Esophagus (tissue), 2 donors: ENCODE measurements around the gene TPGS2. TPM values are rescaled to one million over a fixed set of nuclear protein-coding genes. Genes with fewer than 3 reads are reported as not detected.
"Not testable (repeated sequence)": the region's sequence is repeated elsewhere in the genome, so short reads cannot be mapped to it uniquely, and the experiment has no call there.

ENCODE experiments used
- H3K27ac ChIP-seq, 2 donors: one replicate each; pipeline ENCODE4 v1.5.1; 2013; ENCODE audit warnings: low read depth in 2 of 2, mild to moderate bottlenecking in 2 of 2, inconsistent platforms in 1 of 2, low read length in 1 of 2, moderate library complexity in 1 of 2
- H3K27me3 ChIP-seq, 2 donors: one replicate each; pipeline ENCODE4 v1.6.1; 2013; ENCODE audit warnings: low read length in 2 of 2, control low read depth in 1 of 2, mild to moderate bottlenecking in 1 of 2; ENCODE audit not compliant: insufficient read depth in 2 of 2, control insufficient read depth in 1 of 2
- H3K36me3 ChIP-seq, 2 donors: one replicate each; pipeline ENCODE4 v1.6.1; 2013; ENCODE audit warnings: low read length in 1 of 2; ENCODE audit not compliant: control insufficient read depth in 2 of 2, insufficient read depth in 2 of 2
- H3K4me1 ChIP-seq, 2 donors: one replicate each; pipeline ENCODE4 v1.6.1; 2013; ENCODE audit warnings: low read length in 1 of 2; ENCODE audit not compliant: control insufficient read depth in 2 of 2, insufficient read depth in 2 of 2
- H3K4me3 ChIP-seq, 2 donors: one replicate each; pipeline ENCODE4 v1.5.1; 2013; ENCODE audit warnings: low read length in 2 of 2, mild to moderate bottlenecking in 2 of 2, low read depth in 1 of 2, moderate library complexity in 1 of 2
- H3K9me3 ChIP-seq, 2 donors: one replicate each; pipeline ENCODE4 v1.6.1; 2013; ENCODE audit warnings: mild to moderate bottlenecking in 2 of 2, low read depth in 1 of 2, low read length in 1 of 2, moderate library complexity in 1 of 2; ENCODE audit not compliant: control insufficient read depth in 2 of 2, insufficient read depth in 1 of 2
- WGBS, 2 donors: extraction: QIAGEN DNeasy Blood & Tissue Kit; methylation state at CpG; one replicate each; pipeline ENCODE4 v1.1.7; 2013; 5-methylcytosine and 5-hydroxymethylcytosine counted together
- polyA plus RNA-seq, 2 donors: library from polyadenylated mRNA; stranded (reverse); fragments of 200-250 nt; gene quantifications; one replicate each; pipeline ENCODE4 v1.2.3, GENCODE V29; 2013
- donor health status: healthy with polysubstance abuse.
- donor health status: Bipolar disorder and iron deficiency.

Gene TPGS2
- polyA plus RNA-seq, 2 donors = 27.6 to 62.6 TPM

DNA sequence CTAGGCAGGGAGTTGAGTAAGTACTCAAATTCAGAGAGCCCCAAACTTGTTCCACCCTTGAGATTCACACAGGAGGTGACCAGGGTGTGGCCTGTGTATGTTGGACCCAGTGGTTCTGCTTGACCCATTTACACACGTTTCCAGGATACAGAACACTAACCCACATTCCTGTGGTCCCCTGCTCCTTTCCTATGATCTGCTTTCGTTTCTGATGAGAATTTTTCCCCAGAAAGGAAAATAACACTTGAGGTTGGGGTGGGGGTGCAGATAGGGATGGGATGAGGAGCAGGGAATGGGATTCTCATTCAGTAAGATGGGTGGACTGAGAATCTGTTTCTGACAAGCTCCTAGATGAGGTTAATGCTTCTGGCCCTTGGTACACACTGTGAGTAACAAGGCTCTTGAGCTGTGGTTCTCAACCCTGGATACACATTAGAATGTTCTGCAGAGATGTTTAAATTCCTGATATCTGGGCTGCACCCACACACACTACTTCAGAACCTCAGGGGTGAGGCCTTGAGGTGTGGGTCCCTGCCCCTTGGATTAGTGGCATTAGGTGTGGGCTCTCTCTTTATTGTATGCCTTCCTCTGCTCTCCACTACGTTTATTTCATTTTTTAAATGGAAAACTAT, 58.4 kb downstream of the TPGS2 start:
- Histone ChIP-seq H3K9me3 (no peaks in the 10 kb centered on the region), H3K36me3 (no peaks in the 10 kb centered on the region), H3K4me3 (no peak overlapping the region), H3K27me3 (no peaks in the 10 kb centered on the region), H3K4me1 (no peaks in the 10 kb centered on the region), H3K27ac (no peak overlapping the region)
- 81 to 82% methylated on average over 3 of the region's 3 CpGs for WGBS, 2 donors

DNA sequence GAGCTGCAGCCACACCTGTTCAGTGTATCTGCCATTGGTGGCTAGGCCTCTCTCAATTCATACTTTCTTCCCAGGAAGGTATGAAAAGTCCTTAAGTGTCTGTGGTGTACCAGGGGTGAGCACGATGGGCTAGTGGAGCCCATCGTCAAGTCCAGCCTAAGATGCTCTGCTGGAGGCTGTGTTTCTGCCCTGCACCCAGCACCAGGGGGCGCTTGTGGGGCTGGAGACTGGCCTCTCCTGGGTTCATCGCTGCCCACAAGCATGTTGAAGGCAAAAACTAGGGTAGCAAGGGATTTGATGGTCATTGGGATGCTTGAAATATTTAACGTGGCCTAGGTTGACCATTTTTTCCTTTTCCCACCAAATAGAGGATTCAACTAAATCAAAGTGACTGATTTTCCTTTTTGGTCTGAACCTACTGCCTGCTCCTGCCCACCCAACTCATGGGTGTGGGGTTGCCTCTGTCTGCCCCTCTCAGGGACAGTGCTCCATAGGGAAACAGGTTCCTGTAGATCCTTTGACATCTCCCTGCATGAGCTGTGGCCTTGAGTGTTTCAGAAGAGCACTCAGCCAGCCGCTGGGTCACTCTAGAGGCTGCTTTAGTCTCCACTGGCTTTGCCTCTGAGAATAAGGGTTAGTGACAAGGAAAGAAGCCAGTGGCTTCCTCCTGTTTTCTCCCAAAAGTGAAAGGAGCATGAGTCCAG, 59.0 kb downstream of the TPGS2 start:
- Histone ChIP-seq H3K27ac (no peak overlapping the region), H3K4me3 (no peak overlapping the region), H3K4me1 (no peaks in the 10 kb centered on the region), H3K36me3 (no peaks in the 10 kb centered on the region), H3K9me3 (no peaks in the 10 kb centered on the region), H3K27me3 (no peaks in the 10 kb centered on the region)
- 79 to 84% methylated on average over 6 of the region's 6 CpGs for WGBS, 2 donors

- WGBS, 2 donors = 93 to 95% methylated on average over 10 of the region's 10 CpGs
- Histone ChIP-seq H3K36me3 (no peaks in the 10 kb centered on the region), H3K4me1 (no peaks in the 10 kb centered on the region), H3K27me3 (no peaks in the 10 kb centered on the region), H3K9me3 (no peaks in the 10 kb centered on the region), H3K4me3 (no peak overlapping the region), H3K27ac (no peak overlapping the region)
These were observed 59.6 kb downstream of the TPGS2 start for GRCh38 chr18:36769172-36769571.

GRCh38 chr18:36766836-36767235, 62.0 kb downstream of the TPGS2 start:
- no peaks in the 10 kb centered on the region for H3K4me1 ChIP-seq
- H3K4me3 ChIP-seq = no peak overlapping the region
- H3K27ac ChIP-seq = no peak overlapping the region
- no peaks in the 10 kb centered on the region for H3K9me3 ChIP-seq
- no peaks in the 10 kb centered on the region for H3K27me3 ChIP-seq
- no peaks in the 10 kb centered on the region for H3K36me3 ChIP-seq
- WGBS, 2 donors = 46 to 60% methylated on average over 3 of the region's 3 CpGs

DNA sequence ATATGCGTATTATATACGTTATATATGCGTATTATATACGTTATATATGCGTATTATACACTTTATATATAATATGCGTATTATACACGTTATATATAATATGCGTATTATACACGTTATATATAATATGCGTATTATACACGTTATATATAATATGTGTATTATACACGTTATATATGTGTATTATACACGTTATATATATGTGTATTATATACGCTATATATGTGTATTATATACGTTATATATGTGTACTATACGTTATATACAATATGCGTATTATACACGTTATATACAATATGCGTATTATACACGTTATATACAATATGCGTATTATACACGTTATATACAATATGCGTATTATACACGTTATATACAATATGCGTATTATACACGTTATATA, 65.8 kb downstream of the TPGS2 start:
- WGBS, 2 donors = 95 to 96% methylated on average over 24 to 25 of the region's 26 CpGs
- H3K27me3 ChIP-seq, H3K27ac ChIP-seq, H3K9me3 ChIP-seq, H3K4me1 ChIP-seq, H3K36me3 ChIP-seq, H3K4me3 ChIP-seq: not testable (repeated sequence)

DNA sequence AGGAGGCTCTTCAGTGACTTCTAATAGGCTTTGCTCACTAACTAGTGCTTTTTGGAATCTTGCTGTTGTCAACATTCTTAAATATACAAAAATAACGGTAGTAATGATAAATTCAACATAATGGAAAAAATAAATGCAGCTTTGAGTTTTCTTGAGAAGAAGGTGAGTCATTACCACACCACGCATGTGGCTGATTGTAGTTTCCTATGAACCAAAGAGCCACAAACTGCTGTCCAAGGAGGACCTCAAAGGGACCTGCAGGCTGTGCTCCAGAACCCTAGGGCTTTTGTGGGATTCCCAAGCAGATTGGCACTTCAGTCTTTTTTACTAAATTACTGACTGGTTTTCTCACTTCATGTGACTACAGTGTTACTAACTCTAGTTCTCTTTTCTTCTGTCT, 66.7 kb downstream of the TPGS2 start:
- 76 to 85% methylated on average over 2 of the region's 2 CpGs for WGBS, 2 donors
- no peaks in the 10 kb centered on the region for H3K9me3 ChIP-seq

DNA sequence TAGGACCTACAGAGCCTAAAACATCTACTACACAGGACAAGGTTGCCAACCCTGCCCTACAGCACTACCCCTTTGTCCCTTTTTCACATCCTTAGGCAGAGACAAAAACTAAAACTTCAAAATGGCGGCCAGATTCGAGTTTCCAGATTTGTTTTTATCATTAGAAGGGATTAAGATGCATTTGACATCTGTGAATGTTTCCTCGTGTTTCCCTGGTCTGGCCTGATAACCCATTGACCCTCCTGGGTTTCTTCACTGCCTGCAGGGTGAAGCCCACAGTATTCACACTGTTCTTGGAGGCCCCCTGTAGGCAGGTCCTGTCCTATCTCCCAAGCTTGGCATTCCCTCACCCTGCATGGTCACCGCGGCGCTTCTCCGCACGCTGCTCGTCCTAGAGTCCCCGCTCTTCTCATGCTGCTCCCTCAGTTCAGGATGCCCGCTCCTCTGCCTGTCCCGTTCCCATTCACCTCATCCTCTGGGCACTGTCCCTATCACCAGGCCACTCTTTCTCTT, 67.6 kb downstream of the TPGS2 start:
- H3K4me1 ChIP-seq = no peaks in the 10 kb centered on the region
- H3K36me3 ChIP-seq = no peaks in the 10 kb centered on the region
- H3K4me3 ChIP-seq = no peak overlapping the region
- no peak overlapping the region for H3K27ac ChIP-seq
- no peaks in the 10 kb centered on the region for H3K9me3 ChIP-seq
- 90 to 92% methylated on average over 12 of the region's 12 CpGs for WGBS, 2 donors
- H3K27me3 ChIP-seq = no peaks in the 10 kb centered on the region

More for the DNA sequence above, 66.7 kb downstream of the TPGS2 start:
- Histone ChIP-seq H3K4me3 (no peak overlapping the region), H3K4me1 (no peaks in the 10 kb centered on the region), H3K36me3 (no peaks in the 10 kb centered on the region), H3K27ac (no peak overlapping the region), H3K27me3 (no peaks in the 10 kb centered on the region)

GRCh38 chr18:36760598-36760997, 68.2 kb downstream of the TPGS2 start:
- Histone ChIP-seq H3K36me3 (no peaks in the 10 kb centered on the region), H3K4me3 (no peak overlapping the region), H3K4me1 (no peaks in the 10 kb centered on the region), H3K9me3 (no peaks in the 10 kb centered on the region), H3K27me3 (no peaks in the 10 kb centered on the region), H3K27ac (no peak overlapping the region)
- 92 to 94% methylated on average over 29 of the region's 29 CpGs for WGBS, 2 donors

DNA sequence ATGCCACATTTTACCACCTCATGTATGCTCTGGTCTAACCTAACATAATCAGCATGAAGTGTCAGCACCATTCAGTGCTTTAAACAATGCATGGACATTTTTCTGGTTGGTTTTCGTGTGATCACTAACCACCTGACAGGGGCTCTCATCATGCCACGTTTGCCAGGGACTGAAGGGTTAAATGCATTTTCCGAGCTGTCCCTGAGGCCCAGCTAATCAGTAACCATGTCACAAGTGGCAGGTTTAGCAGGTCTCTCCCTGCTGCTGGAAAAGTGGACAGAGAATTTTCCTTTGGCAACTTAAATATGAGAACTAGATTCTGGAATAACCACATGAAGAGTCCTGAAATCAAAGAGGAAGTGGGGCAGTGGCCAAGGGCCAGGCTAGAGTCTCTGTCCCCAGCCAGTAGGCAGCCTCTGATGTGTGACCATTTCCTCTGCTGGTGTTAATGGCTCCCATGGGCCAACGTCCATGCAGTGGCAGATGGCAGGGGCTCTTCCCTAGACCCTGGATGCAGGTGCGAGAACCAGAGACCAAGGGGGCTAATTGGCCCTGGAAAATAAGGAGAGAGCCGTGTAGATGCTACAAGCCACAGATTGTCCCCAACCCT, 69.5 kb downstream of the TPGS2 start:
- Histone ChIP-seq H3K27me3 (no peaks in the 10 kb centered on the region), H3K9me3 (no peaks in the 10 kb centered on the region), H3K4me3 (no peak overlapping the region), H3K27ac (no peak overlapping the region), H3K4me1 (no peaks in the 10 kb centered on the region), H3K36me3 (no peaks in the 10 kb centered on the region)
- 51 to 67% methylated on average over 6 of the region's 6 CpGs for WGBS, 2 donors
